IMR-90 (cell line): Measurements from ENCODE around the gene INSR. TPM values are rescaled to one million over a fixed set of nuclear protein-coding genes. Genes with fewer than 3 reads are reported as not detected.

ENCODE experiments used
- ATAC-seq: fragments of 200-7000 bp; cut with Tn5 transposase; 2 replicates; pipeline ENCODE4 v1.9.1; 2020; ENCODE audit warnings: low read depth, mild to moderate bottlenecking, moderate library complexity
- BruUV-seq: library from RNA; stranded (reverse); fragments of 400-500 nt; replicated peaks from 2 replicates; lab custom pipeline; 2021; lab: Mats Ljungman, UMichigan
- CTCF ChIA-PET: fragments of 300-600 bp; formaldehyde crosslinking; extraction: SDS; loops from one replicate; lab custom pipeline; 2021; ENCODE audit warnings: antibody characterized with exemption; lab: Yijun Ruan, JAX
- POLR2A ChIA-PET: fragments of 300-600 bp; sonication (Branson Sonifier 250); formaldehyde crosslinking; loops from one replicate; lab custom pipeline; 2022; ENCODE audit warnings: antibody characterized with exemption; ENCODE audit not compliant: unreplicated experiment; lab: Charles Lee
- DNase-seq: peaks from one replicate; pipeline ENCODE4 v3.0.0; 2013
- H2AFZ ChIP-seq: replicated peaks from 2 replicates; pipeline ENCODE3; 2013; ENCODE audit warnings: low read length, mild to moderate bottlenecking; ENCODE audit not compliant: poor library complexity
- H2AK5ac ChIP-seq: 2 replicates; pipeline ENCODE4 v1.6.1; 2013; ENCODE audit warnings: low read depth, low read length, inconsistent platforms
- H2AK9ac ChIP-seq: replicated peaks from 2 replicates; pipeline ENCODE3; 2013; ENCODE audit warnings: mild to moderate bottlenecking, low read depth, low read length, moderate library complexity; ENCODE audit not compliant: poor library complexity
- H2BK120ac ChIP-seq: 2 replicates; pipeline ENCODE4 v1.6.1; 2013; ENCODE audit warnings: low read depth, low read length, inconsistent platforms
- H2BK15ac ChIP-seq: 3 replicates; pipeline ENCODE4 v1.6.1; 2013; ENCODE audit warnings: low read depth, low read length, inconsistent platforms
- H2BK20ac ChIP-seq: 2 replicates; pipeline ENCODE4 v1.6.1; 2013; ENCODE audit warnings: low read depth, mild to moderate bottlenecking, inconsistent platforms, low read length, moderate library complexity
- H2BK5ac ChIP-seq: 2 replicates; pipeline ENCODE4 v1.6.1; 2013; ENCODE audit warnings: mild to moderate bottlenecking, low read depth, low read length, inconsistent platforms; ENCODE audit not compliant: poor library complexity, severe bottlenecking
- H3K14ac ChIP-seq: replicated peaks from 2 replicates; pipeline ENCODE4 v1.6.1; 2013; ENCODE audit warnings: low read depth, low read length, inconsistent platforms
- H3K18ac ChIP-seq: 2 replicates; pipeline ENCODE4 v1.6.1; 2013; ENCODE audit warnings: low read depth, low read length, control low read depth
- H3K23ac ChIP-seq: 2 replicates; pipeline ENCODE4 v1.6.1; 2013; ENCODE audit warnings: low read depth, low read length, inconsistent platforms
- H3K27ac ChIP-seq: 2 replicates; pipeline ENCODE4 v1.5.1; 2013; ENCODE audit warnings: mild to moderate bottlenecking, control low read depth, low read length; ENCODE audit not compliant: insufficient read depth
- H3K27me3 ChIP-seq: 2 replicates; pipeline ENCODE4 v1.6.1; 2013; ENCODE audit warnings: low read length; ENCODE audit not compliant: control insufficient read depth, insufficient read depth
- H3K36me3 ChIP-seq: 2 replicates; pipeline ENCODE4 v1.6.1; 2013; ENCODE audit warnings: low read length, mixed read lengths; ENCODE audit not compliant: control insufficient read depth, insufficient read depth
- H3K4ac ChIP-seq: 2 replicates; pipeline ENCODE4 v1.6.1; 2013; ENCODE audit warnings: low read depth, low read length, inconsistent platforms
- H3K4me1 ChIP-seq: 2 replicates; pipeline ENCODE4 v1.6.1; 2013; ENCODE audit warnings: low read length, mixed read lengths; ENCODE audit not compliant: control insufficient read depth, insufficient read depth
- H3K4me2 ChIP-seq: 2 replicates; pipeline ENCODE4 v1.6.1; 2013; ENCODE audit warnings: low read depth, mild to moderate bottlenecking, control low read depth, low read length, moderate library complexity
- H3K4me3 ChIP-seq: 2 replicates; pipeline ENCODE4 v1.5.1; 2013; ENCODE audit warnings: low read depth, mild to moderate bottlenecking, control low read depth, low read length, moderate library complexity; ENCODE audit not compliant: insufficient read depth
- H3K56ac ChIP-seq: 2 replicates; pipeline ENCODE4 v1.6.1; 2013; ENCODE audit warnings: low read length, inconsistent platforms; ENCODE audit not compliant: insufficient read depth; ENCODE audit errors: extremely low read depth
- H3K79me1 ChIP-seq, 2 experiments: 2 replicates each; pipeline ENCODE4 v1.6.1; 2013; ENCODE audit warnings: low read length in 2 of 2, inconsistent platforms in 1 of 2, low read depth in 1 of 2
- H3K9ac ChIP-seq: 2 replicates; pipeline ENCODE4 v1.6.1; 2013; ENCODE audit warnings: low read depth, low read length, control low read depth
- H3K9me1 ChIP-seq: 2 replicates; pipeline ENCODE4 v1.6.1; 2013; ENCODE audit warnings: low read length, inconsistent platforms; ENCODE audit not compliant: insufficient read depth
- H3K9me3 ChIP-seq: 2 replicates; pipeline ENCODE4 v1.6.1; 2013; ENCODE audit warnings: low read length; ENCODE audit not compliant: control insufficient read depth, insufficient read depth
- H4K20me1 ChIP-seq: 2 replicates; pipeline ENCODE4 v1.6.1; 2013; ENCODE audit warnings: low read length, inconsistent platforms; ENCODE audit not compliant: insufficient read depth
- H4K5ac ChIP-seq: 2 replicates; pipeline ENCODE4 v1.6.1; 2013; ENCODE audit warnings: mild to moderate bottlenecking, low read depth, low read length, control low read depth
- H4K8ac ChIP-seq, 2 experiments: 2 replicates each; pipeline ENCODE4 v1.6.1; 2013; ENCODE audit warnings: low read depth in 2 of 2, low read length in 2 of 2, control low read depth in 1 of 2, inconsistent platforms in 1 of 2
- H4K91ac ChIP-seq: 2 replicates; pipeline ENCODE4 v1.6.1; 2013; ENCODE audit warnings: low read depth, low read length, inconsistent platforms; ENCODE audit not compliant: insufficient read depth
- BHLHE40 ChIP-seq: fragments of 150-350 bp; IDR thresholded peaks from 2 replicates; pipeline ENCODE4 v1.6.1; 2016; ENCODE audit warnings: mild to moderate bottlenecking, low read depth, low read length
- CEBPB ChIP-seq: IDR thresholded peaks from 2 replicates; pipeline ENCODE4 v1.6.1; 2012; ENCODE audit warnings: low read depth, low read length, improper control_type of control experiment
- CHD1 ChIP-seq: IDR thresholded peaks from 2 replicates; pipeline ENCODE4 v1.6.1; 2012; ENCODE audit warnings: low read depth, low read length, improper control_type of control experiment
- CTCF ChIP-seq: conservative IDR thresholded peaks from 2 replicates; pipeline ENCODE4 v1.5.1; 2012; ENCODE audit warnings: mild to moderate bottlenecking, low read depth, low read length, improper control_type of control experiment
- ELK1 ChIP-seq: fragments of 150-350 bp; IDR thresholded peaks from 2 replicates; pipeline ENCODE4 v1.6.1; 2016; ENCODE audit warnings: low read depth, mild to moderate bottlenecking, low read length, moderate library complexity, borderline replicate concordance
- FOS ChIP-seq: fragments of 150-350 bp; IDR thresholded peaks from 2 replicates; pipeline ENCODE4 v1.6.1; 2016; ENCODE audit warnings: low read depth, low read length
- MAFK ChIP-seq: IDR thresholded peaks from 2 replicates; pipeline ENCODE4 v1.6.1; 2012; ENCODE audit warnings: low read depth, low read length, improper control_type of control experiment
- MAZ ChIP-seq: IDR thresholded peaks from 2 replicates; pipeline ENCODE4 v1.6.1; 2012; ENCODE audit warnings: low read depth, mild to moderate bottlenecking, low read length, improper control_type of control experiment, moderate library complexity, borderline replicate concordance
- MXI1 ChIP-seq: IDR thresholded peaks from 2 replicates; pipeline ENCODE4 v1.6.1; 2012; ENCODE audit warnings: low read depth, mild to moderate bottlenecking, low read length, moderate library complexity, borderline replicate concordance
- NFE2L2 ChIP-seq: fragments of 150-350 bp; IDR thresholded peaks from 2 replicates; pipeline ENCODE4 v1.6.1; 2016; ENCODE audit warnings: low read depth, mild to moderate bottlenecking, low read length
- POLR2A ChIP-seq: IDR thresholded peaks from 2 replicates; pipeline ENCODE4 v1.6.1; 2012; ENCODE audit warnings: mild to moderate bottlenecking, low read depth, low read length
- RAD21 ChIP-seq: IDR thresholded peaks from 2 replicates; pipeline ENCODE4 v1.6.1; 2012; ENCODE audit warnings: low read length, improper control_type of control experiment
- RCOR1 ChIP-seq: IDR thresholded peaks from 2 replicates; pipeline ENCODE4 v1.6.1; 2012; ENCODE audit warnings: mild to moderate bottlenecking, low read length, improper control_type of control experiment; ENCODE audit not compliant: insufficient replicate concordance
- RFX5 ChIP-seq: IDR thresholded peaks from 2 replicates; pipeline ENCODE4 v1.8.0; 2012; ENCODE audit warnings: low read depth, mild to moderate bottlenecking, low read length, moderate library complexity
- SMC3 ChIP-seq: fragments of 150-350 bp; IDR thresholded peaks from 2 replicates; pipeline ENCODE4 v1.6.1; 2016; ENCODE audit warnings: low read depth, mild to moderate bottlenecking, antibody characterized with exemption, low read length, moderate library complexity
- USF2 ChIP-seq: fragments of 150-350 bp; IDR thresholded peaks from 2 replicates; pipeline ENCODE4 v1.6.1; 2017; ENCODE audit warnings: mild to moderate bottlenecking, antibody characterized with exemption, low read length, low read depth
- whole genome bisulfite sequencing, 2 experiments: methylation state at CpG; one replicate each; pipeline versions ENCODE4 v1.1.5 to v1.1.7; 2013; ENCODE audit warnings: missing lambda C conversion rate in 2 of 2; ENCODE audit not compliant: insufficient read length in 1 of 2; ENCODE audit errors: extremely low coverage in 2 of 2; 5-methylcytosine and 5-hydroxymethylcytosine counted together
- dilution Hi-C: fragments of 300-500 bp; cut with HindIII; formaldehyde crosslinking; loops from one replicate; pipeline ENCODE4 v1.14.3; 2018; ENCODE audit warnings: low sequenced_read_pairs; ENCODE audit not compliant: unreplicated experiment
- in situ Hi-C: fragments of 300-500 bp; cut with MboI; formaldehyde crosslinking; loops from 3 replicates; pipeline ENCODE4 v1.14.3; 2019; ENCODE audit warnings: low sequenced_read_pairs, inconsistent platforms, mixed read lengths
- intact Hi-C: fragments of 100-400 bp; cut with micrococcal nuclease; formaldehyde crosslinking; loops from 2 replicates; pipeline ENCODE4 v1.10.0; 2022
- polyA plus RNA-seq, 3 experiments: library from polyadenylated mRNA; depleted of rRNA; stranded (reverse); fragments of >200 nt; gene quantifications; 2 replicates each; pipeline ENCODE4 v1.2.3, GENCODE V29; 2012; ENCODE audit warnings: low replicate concordance in 1 of 3
- total RNA-seq: library from RNA; depleted of rRNA; stranded (reverse); fragments of >200 nt; gene quantifications from 2 replicates; pipeline ENCODE4 v1.2.3, GENCODE V29; 2012

Gene INSR
- total and polyA plus RNA-seq, 2 of the 4 experiments (the other 2 are of a cell fraction) = 2.8 to 7.9 TPM

- no peak overlapping the region for H4K8ac ChIP-seq
- dilution Hi-C loops = no loop called here
- H3K14ac ChIP-seq = no peak overlapping the region
- in situ Hi-C loops = no loop called here
- intact Hi-C loops = loop anchor here (10.0 kb wide), 1 partner anchor 333 kb away; the partner anchor contains the start of genes GPR108 and TRIP10
- H3K9ac ChIP-seq = no peak overlapping the region
- DNase-seq = peak; percentile 49
- no CpG with 5 or more reads among the region's 2 CpGs for WGBS, 2 experiments
- no peak overlapping the region for H4K5ac ChIP-seq
- no peaks in the 10 kb centered on the region for H3K9me1 ChIP-seq
- H2BK120ac ChIP-seq = no peak overlapping the region
- peak overlapping the region; percentile 39 for H2BK5ac ChIP-seq
- no peak overlapping the region for H2AK5ac ChIP-seq
- no peak overlapping the region for H2BK15ac ChIP-seq
- H2BK20ac ChIP-seq = no peak overlapping the region
- no peak overlapping the region for H3K4ac ChIP-seq
- POLR2A ChIA-PET = no interaction called here
- BruUV-seq = no TSS peak
- no peak overlapping the region for H3K4me2 ChIP-seq
- H4K91ac ChIP-seq = no peak overlapping the region
- H2AFZ ChIP-seq = no peak overlapping the region
- no peak overlapping the region for H3K27ac ChIP-seq
- no peak for TF ChIP-seq RFX5
- TF ChIP-seq MAZ = no peak
- TF ChIP-seq BHLHE40 = no peak
- no peak for TF ChIP-seq MAFK
- TF ChIP-seq NFE2L2 = no peak
- TF ChIP-seq POLR2A = no peak
- no peak for TF ChIP-seq RAD21
- no peak for TF ChIP-seq SMC3
- TF ChIP-seq RCOR1 = no peak
- TF ChIP-seq FOS = no peak
- no peak for TF ChIP-seq ELK1
- no peak for TF ChIP-seq CEBPB
- TF ChIP-seq CHD1 = no peak
- TF ChIP-seq MXI1 = no peak
- TF ChIP-seq USF2 = no peak
- no peak for TF ChIP-seq CTCF
- H3K56ac ChIP-seq = no peak overlapping the region
- no peak overlapping the region for H3K4me3 ChIP-seq
- H3K27me3 ChIP-seq = no peaks in the 10 kb centered on the region
- no peak for ATAC-seq
- H3K23ac ChIP-seq = no peak overlapping the region
- no peak overlapping the region for H2AK9ac ChIP-seq
- no peaks in the 10 kb centered on the region; the same call in 1 of the 2 replicates for H3K9me3 ChIP-seq
- H3K18ac ChIP-seq = no peak overlapping the region
- H3K4me1 ChIP-seq = no peaks in the 10 kb centered on the region
- peaks cover 11 to 17% of the 10 kb centered on the region in 2 experiments for H3K79me1 ChIP-seq
- H4K20me1 ChIP-seq = no peaks in the 10 kb centered on the region
- CTCF ChIA-PET = no interaction called here
- H3K36me3 ChIP-seq = peaks cover 11% of the 10 kb centered on the region
Observed at GRCh38 chr19:7067716-7068115, 226.5 kb downstream of the INSR start.
